HG03025 (cell line): ENCODE results near the gene EIF5B.
"Not testable (repeated sequence)": the region's sequence is repeated elsewhere in the genome, so short reads cannot be mapped to it uniquely, and the experiment has no call there.

Source experiments
- ATAC-seq: cut with Tn5 transposase; IDR thresholded peaks from one replicate; pipeline ENCODE4 v1.9.1; 2021; ENCODE audit warnings: mild to moderate bottlenecking, moderate library complexity; ENCODE audit not compliant: unreplicated experiment, low FRiP score

The EIF5B gene

GRCh38 chr2:99337113-99338028, at the start of gene EIF5B:
Gene EIF5B (plus strand): TSS chr2:99337389. CDS start chr2:99337555, 166 bp downstream.
- peak; percentile 53 for ATAC-seq

- ATAC-seq = no peak
Observed at GRCh38 chr2:99297994-99298393, 39.2 kb upstream of the EIF5B start.

GRCh38 chr2:99299580-99299979, 37.6 kb upstream of the EIF5B start:
- no peak for ATAC-seq

- not testable (repeated sequence) for ATAC-seq
Observed at GRCh38 chr2:99301097-99301496, 36.1 kb upstream of the EIF5B start, which contains the start of gene LYG1. Gene LYG1 (minus strand): TSS chr2:99301197. CDS start chr2:99295670, 5,527 bp downstream.

GRCh38 chr2:99317161-99317872, 19.9 kb upstream of the EIF5B start:
- ATAC-seq = no peak

GRCh38 chr2:99317873-99318200, 19.4 kb upstream of the EIF5B start:
- not testable (repeated sequence) for ATAC-seq

- ATAC-seq = no peak
Observed at GRCh38 chr2:99325384-99325783, 11.8 kb upstream of the EIF5B start.

- ATAC-seq = peak; percentile 67
Observed at GRCh38 chr2:99335911-99336803, 1.0 kb upstream of the EIF5B start, which contains the start of gene TXNDC9. Gene TXNDC9 (minus strand): TSS chr2:99336333. CDS start chr2:99333210, 3,123 bp downstream.

- ATAC-seq = peak; percentile 8
Observed at GRCh38 chr2:99336804-99337112, 431 bp upstream of the EIF5B start.

- ATAC-seq = no peak
Observed at GRCh38 chr2:99338029-99338585, 918 bp downstream of the EIF5B start.

- ATAC-seq = no peak
Observed at GRCh38 chr2:99340669-99341236, 3.6 kb downstream of the EIF5B start.

GRCh38 chr2:99342536-99342935, 5.3 kb downstream of the EIF5B start:
- no peak for ATAC-seq

GRCh38 chr2:99345446-99345845, 8.3 kb downstream of the EIF5B start:
- not testable (repeated sequence) for ATAC-seq

GRCh38 chr2:99346218-99346617, 9.0 kb downstream of the EIF5B start:
- no peak for ATAC-seq

- ATAC-seq = no peak
Observed at GRCh38 chr2:99348173-99348572, 11.0 kb downstream of the EIF5B start.

GRCh38 chr2:99350194-99350593, 13.0 kb downstream of the EIF5B start:
- no peak for ATAC-seq

GRCh38 chr2:99354070-99354469, 16.9 kb downstream of the EIF5B start:
- ATAC-seq = no peak

GRCh38 chr2:99354825-99355224, 17.6 kb downstream of the EIF5B start:
- not testable (repeated sequence) for ATAC-seq

GRCh38 chr2:99356853-99357252, 19.7 kb downstream of the EIF5B start:
- no peak for ATAC-seq

GRCh38 chr2:99365661-99366060, 28.5 kb downstream of the EIF5B start:
- ATAC-seq = no peak
